B cell (primary cell): ENCODE data around the gene MBTPS1. TPM values are rescaled to one million over a fixed set of nuclear protein-coding genes. Genes with fewer than 3 reads are reported as not detected.

Experiments
- ATAC-seq: fragments of 200-7000 bp; cut with Tn5 transposase; one replicate; pipeline ENCODE4 v1.10.0; 2021; ENCODE audit warnings: low read depth, mild to moderate bottlenecking, moderate number of reproducible peaks, moderate library complexity
- CTCF ChIA-PET: fragments of 350-600 bp; sonication (Branson Sonifier 250); formaldehyde crosslinking; loops from one replicate; lab custom pipeline; 2021; ENCODE audit warnings: antibody characterized with exemption, inconsistent platforms; lab: Charles Lee
- POLR2A ChIA-PET: fragments of 350-600 bp; sonication (Branson Sonifier 250); formaldehyde crosslinking; loops from one replicate; lab custom pipeline; 2021; ENCODE audit warnings: antibody characterized with exemption; lab: Charles Lee
- DNase-seq: peaks from one replicate; pipeline ENCODE4 v3.0.0; 2013
- H2AFZ ChIP-seq: 2 replicates; pipeline ENCODE4 v1.6.1; 2012; ENCODE audit warnings: mild to moderate bottlenecking, low read depth, low read length; ENCODE audit not compliant: insufficient read depth, poor library complexity, severe bottlenecking
- H3K27ac ChIP-seq, 2 donors: 1 replicate in 1 of 2; 2 replicates in 1 of 2; pipeline ENCODE4 v1.5.1; 2012 to 2013; ENCODE audit warnings: low read length in 2 of 2, mild to moderate bottlenecking in 2 of 2, moderate library complexity in 1 of 2
- H3K27me3 ChIP-seq, 4 experiments: fragments of 200-600 bp in 1 of 4; sonication (generic) in 1 of 4; replicated peaks in 1 of 4; 1 replicate in 2 of 4; 2 replicates in 2 of 4; pipeline versions ENCODE4 v1.6.1 to v1.7.0; 2013 to 2016; ENCODE audit warnings: low read length in 3 of 4, mild to moderate bottlenecking in 2 of 4, mixed read lengths in 1 of 4, moderate library complexity in 1 of 4; ENCODE audit not compliant: insufficient read depth in 4 of 4, control insufficient read depth in 3 of 4; ENCODE audit errors: control extremely low read depth in 1 of 4
- H3K36me3 ChIP-seq, 2 experiments: replicated peaks in 1 of 2; 1 replicate in 1 of 2; 2 replicates in 1 of 2; pipeline versions ENCODE4 v1.6.1 to v1.7.1; 2013; ENCODE audit warnings: low read length in 1 of 2; ENCODE audit not compliant: insufficient read depth in 2 of 2, control insufficient read depth in 1 of 2; ENCODE audit errors: control extremely low read depth in 1 of 2, extremely low read depth in 1 of 2
- H3K4me1 ChIP-seq, 2 donors: fragments of 200-600 bp in 1 of 2; sonication (generic) in 1 of 2; 1 replicate in 1 of 2; 2 replicates in 1 of 2; pipeline versions ENCODE4 v1.5.1 to v1.6.1; 2013 to 2017; ENCODE audit warnings: low read length in 2 of 2; ENCODE audit not compliant: control insufficient read depth in 2 of 2, insufficient read depth in 2 of 2
- H3K4me2 ChIP-seq: replicated peaks from 2 replicates; pipeline ENCODE3; 2012; ENCODE audit warnings: mild to moderate bottlenecking, low read depth, low read length; ENCODE audit not compliant: poor library complexity, severe bottlenecking
- H3K4me3 ChIP-seq, 5 experiments: fragments of 200-600 bp in 1 of 5; sonication (generic) in 1 of 5; 1 replicate in 3 of 5; 2 replicates in 2 of 5; pipeline versions ENCODE4 v1.5.1 to v1.7.0; 2011 to 2016; ENCODE audit warnings: low read length in 4 of 5, mild to moderate bottlenecking in 4 of 5, low read depth in 2 of 5, control low read depth in 1 of 5, moderate library complexity in 1 of 5; ENCODE audit not compliant: insufficient read depth in 1 of 5; ENCODE audit errors: control extremely low read depth in 1 of 5, extremely low read depth in 1 of 5
- H3K79me2 ChIP-seq: fragments of 200-600 bp; sonication (generic); one replicate; pipeline ENCODE4 v1.6.0; 2016; ENCODE audit warnings: low read length; ENCODE audit not compliant: control insufficient read depth, insufficient read depth
- H3K9ac ChIP-seq: fragments of 200-600 bp; sonication (generic); 2 replicates; pipeline ENCODE4 v1.6.1; 2017; ENCODE audit warnings: mild to moderate bottlenecking, low read length, moderate library complexity
- H3K9me3 ChIP-seq, 3 donors: one replicate each; pipeline versions ENCODE4 v1.6.1 to v1.7.1; 2013; ENCODE audit warnings: low read length in 2 of 3; ENCODE audit not compliant: control insufficient read depth in 2 of 3, insufficient read depth in 1 of 3; ENCODE audit errors: control extremely low read depth in 1 of 3
- H4K20me1 ChIP-seq: 2 replicates; pipeline ENCODE4 v1.6.0; 2012; ENCODE audit warnings: mild to moderate bottlenecking, low read length; ENCODE audit not compliant: insufficient read depth, control insufficient read depth, poor library complexity, severe bottlenecking
- H3K27ac Mint-ChIP-seq: one replicate; pipeline ENCODE4 v1.8.0; 2021; ENCODE audit warnings: mixed read lengths
- H3K27me3 Mint-ChIP-seq: one replicate; pipeline ENCODE4 v1.8.0; 2021; ENCODE audit warnings: mixed read lengths
- H3K4me1 Mint-ChIP-seq: one replicate; pipeline ENCODE4 v1.8.0; 2021; ENCODE audit warnings: mixed read lengths
- H3K4me3 Mint-ChIP-seq: one replicate; pipeline ENCODE4 v1.8.0; 2021; ENCODE audit warnings: mixed read lengths
- H3K9me3 Mint-ChIP-seq: one replicate; pipeline ENCODE4 v1.8.0; 2022; ENCODE audit warnings: mixed read lengths; ENCODE audit not compliant: insufficient read depth
- EZH2 ChIP-seq: IDR thresholded peaks from 2 replicates; pipeline ENCODE4 v1.6.1; 2012; ENCODE audit warnings: borderline replicate concordance, low read depth, mild to moderate bottlenecking, moderate library complexity, low read length; ENCODE audit not compliant: insufficient read depth, poor library complexity, severe bottlenecking
- WGBS: methylation state at CpG from one replicate; pipeline ENCODE4 v1.1.5; 2013; ENCODE audit warnings: missing lambda C conversion rate; ENCODE audit not compliant: insufficient coverage; 5-methylcytosine and 5-hydroxymethylcytosine counted together
- intact Hi-C: fragments of 100-400 bp; cut with micrococcal nuclease; formaldehyde crosslinking; loops from one replicate; pipeline ENCODE4 v1.10.0; 2022
- polyA plus RNA-seq: library from polyadenylated mRNA; depleted of rRNA; stranded (reverse); fragments of >200 nt; gene quantifications from 2 replicates; pipeline ENCODE4 v1.2.3, GENCODE V29; 2012
- total RNA-seq, 2 donors: library from RNA; stranded (reverse); fragments of 120-200 nt in 1 of 2; gene quantifications; 1 replicate in 1 of 2; 2 replicates in 1 of 2; pipeline versions ENCODE4 v1.2.3 to v1.2.4, GENCODE V29; 2013 to 2022
- TF ChIP-seq, protein P1 (sequence below): fragments of 200-600 bp; IDR thresholded peaks from one replicate; pipeline ENCODE4 v1.8.0; 2022; ENCODE audit warnings: antibody characterized with exemption, mild to moderate bottlenecking

Gene MBTPS1
- total and polyA plus RNA-seq, 2 donors (not counting 1 experiment from before 2014, with no cell fraction given), result 85.9 to 120 TPM

- no peak overlapping the region for H3K9ac ChIP-seq
- no peaks in the 10 kb centered on the region for H3K4me1 ChIP-seq
- no peaks in the 10 kb centered on the region for H3K9me3 ChIP-seq
- H3K4me3 ChIP-seq, result no peak overlapping the region
- Mint-ChIP-seq H3K4me1 (no peaks in the 10 kb centered on the region), H3K4me3 (no peak overlapping the region), H3K9me3 (no peaks in the 10 kb centered on the region), H3K27me3 (no peaks in the 10 kb centered on the region), H3K27ac (no peak overlapping the region)
- H3K79me2 ChIP-seq, result no peaks in the 10 kb centered on the region
- CTCF ChIA-PET, result interaction anchor here (0.6 to 1.6 kb wide), 4 partner anchors 54 to 237 kb away, joined by 3 to 6 read pairs (median 4); partner anchors contain the start of gene TAF1C
- intact Hi-C loops, result no loop called here
- no peak overlapping the region for H3K4me2 ChIP-seq
- no peak overlapping the region for H2AFZ ChIP-seq
- H3K36me3 ChIP-seq, result peaks cover 9 to 77% of the 10 kb centered on the region in 2 experiments
- 100% methylated on average over 2 of the region's 4 CpGs for WGBS
- ATAC-seq (no peak), DNase-seq (no peak)
- no peak overlapping the region for H3K27ac ChIP-seq
- no peaks in the 10 kb centered on the region for H3K27me3 ChIP-seq
- TF ChIP-seq, protein P1, sequence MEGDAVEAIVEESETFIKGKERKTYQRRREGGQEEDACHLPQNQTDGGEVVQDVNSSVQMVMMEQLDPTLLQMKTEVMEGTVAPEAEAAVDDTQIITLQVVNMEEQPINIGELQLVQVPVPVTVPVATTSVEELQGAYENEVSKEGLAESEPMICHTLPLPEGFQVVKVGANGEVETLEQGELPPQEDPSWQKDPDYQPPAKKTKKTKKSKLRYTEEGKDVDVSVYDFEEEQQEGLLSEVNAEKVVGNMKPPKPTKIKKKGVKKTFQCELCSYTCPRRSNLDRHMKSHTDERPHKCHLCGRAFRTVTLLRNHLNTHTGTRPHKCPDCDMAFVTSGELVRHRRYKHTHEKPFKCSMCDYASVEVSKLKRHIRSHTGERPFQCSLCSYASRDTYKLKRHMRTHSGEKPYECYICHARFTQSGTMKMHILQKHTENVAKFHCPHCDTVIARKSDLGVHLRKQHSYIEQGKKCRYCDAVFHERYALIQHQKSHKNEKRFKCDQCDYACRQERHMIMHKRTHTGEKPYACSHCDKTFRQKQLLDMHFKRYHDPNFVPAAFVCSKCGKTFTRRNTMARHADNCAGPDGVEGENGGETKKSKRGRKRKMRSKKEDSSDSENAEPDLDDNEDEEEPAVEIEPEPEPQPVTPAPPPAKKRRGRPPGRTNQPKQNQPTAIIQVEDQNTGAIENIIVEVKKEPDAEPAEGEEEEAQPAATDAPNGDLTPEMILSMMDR, result no peak
- no peak for TF ChIP-seq EZH2
- POLR2A ChIA-PET, result no interaction called here
- no peaks in the 10 kb centered on the region for H4K20me1 ChIP-seq
Observed at GRCh38 chr16:84063980-84064379, 52.8 kb downstream of the MBTPS1 start.

- Histone ChIP-seq H4K20me1 (no peaks in the 10 kb centered on the region), H3K79me2 (no peaks in the 10 kb centered on the region), H3K27ac (peak overlapping the region in 1 of 2 donors; percentile 12), H3K4me2 (no peak overlapping the region), H3K9ac (no peak overlapping the region), H3K4me1 (no peaks in the 10 kb centered on the region), H2AFZ (no peak overlapping the region), H3K27me3 (no peaks in the 10 kb centered on the region), H3K36me3 (peaks cover 14 to 77% of the 10 kb centered on the region in 2 experiments), H3K9me3 (no peaks in the 10 kb centered on the region), H3K4me3 (no peak overlapping the region)
- Mint-ChIP-seq H3K9me3 (no peaks in the 10 kb centered on the region), H3K27ac (no peak overlapping the region), H3K4me3 (no peak overlapping the region), H3K4me1 (no peaks in the 10 kb centered on the region), H3K27me3 (no peaks in the 10 kb centered on the region)
- ChIA-PET CTCF (interaction anchor here (0.6 to 1.6 kb wide), 4 partner anchors 101 to 239 kb away, joined by 3 to 6 read pairs (median 4); partner anchors contain the start of gene TAF1C), POLR2A (no interaction called here)
- 80% methylated on average over 23 of the region's 25 CpGs for WGBS
- no peak for TF ChIP-seq EZH2
- TF ChIP-seq, protein P1, result peak; percentile 81
- ATAC-seq (peak; percentile 24), DNase-seq (peak; percentile 61)
- intact Hi-C loops, result no loop called here
Observed at GRCh38 chr16:84062734-84063640, 53.8 kb downstream of the MBTPS1 start.
